SW 1271 (cell line): ENCODE results near the gene PRSS27.

Experiments used
- DNase-seq, 2 experiments: peaks; one replicate each; lab custom pipeline; 2025; lab: John Stamatoyannopoulos, UW

Gene PRSS27

GRCh38 chr16:2720064-2720457 is at the start of gene PRSS27:
Gene PRSS27, minus strand, starts transcription at chr16:2720224. Its CDS starts 64 bp downstream, at chr16:2720160.
- no peak for DNase-seq

GRCh38 chr16:2769675-2770056 is 49.6 kb upstream of the PRSS27 start:
- no peak for DNase-seq

- no peak for DNase-seq
Measured at GRCh38 chr16:2769100-2769529, 49.1 kb upstream of the PRSS27 start.

GRCh38 chr16:2768403-2769089 is 48.5 kb upstream of the PRSS27 start:
- DNase-seq: no peak

- DNase-seq: no peak
Measured at GRCh38 chr16:2767891-2768290, 47.9 kb upstream of the PRSS27 start.

GRCh38 chr16:2767140-2767731 is 47.2 kb upstream of the PRSS27 start:
- DNase-seq: no peak

- no peak for DNase-seq
Measured at GRCh38 chr16:2766430-2767139, 46.6 kb upstream of the PRSS27 start.

- no peak for DNase-seq
Measured at GRCh38 chr16:2765462-2766404, 45.7 kb upstream of the PRSS27 start.

GRCh38 chr16:2764718-2765117 is 44.7 kb upstream of the PRSS27 start:
- no peak for DNase-seq

- DNase-seq: no peak
Measured at GRCh38 chr16:2763173-2763572, 43.1 kb upstream of the PRSS27 start.

GRCh38 chr16:2762711-2763110 is 42.7 kb upstream of the PRSS27 start:
- no peak for DNase-seq

GRCh38 chr16:2761886-2762583 is 42.0 kb upstream of the PRSS27 start:
- no peak for DNase-seq

GRCh38 chr16:2761472-2761871 is 41.4 kb upstream of the PRSS27 start:
- DNase-seq: no peak

GRCh38 chr16:2757344-2757743 is 37.3 kb upstream of the PRSS27 start:
- no peak for DNase-seq

GRCh38 chr16:2756288-2757015 is 36.4 kb upstream of the PRSS27 start:
- DNase-seq: no peak

- no peak for DNase-seq
Measured at GRCh38 chr16:2755158-2755557, 35.1 kb upstream of the PRSS27 start.

GRCh38 chr16:2753733-2754020 is 33.7 kb upstream of the PRSS27 start:
- DNase-seq: no peak

- peak; percentile 33 to 54 for DNase-seq
Measured at GRCh38 chr16:2752850-2753732, 33.1 kb upstream of the PRSS27 start.

- peak; percentile 86 to 91 for DNase-seq
Measured at GRCh38 chr16:2752035-2752849, 32.2 kb upstream of the PRSS27 start, which contains the start of gene SRRM2. Gene SRRM2, plus strand, starts transcription at chr16:2752638. Its CDS starts 3,727 bp downstream, at chr16:2756365.
